DMS114 treated with DMSO at 0.1 percent for 48 hours (cell line): ENCODE measurements around the gene ACTA1.
"Not testable (repeated sequence)": the region's sequence is repeated elsewhere in the genome, so short reads cannot be mapped to it uniquely, and the experiment has no call there.

Source experiments
- DNase-seq: peaks from one replicate; lab custom pipeline; 2025; ENCODE audit not compliant: unreplicated experiment; lab: John Stamatoyannopoulos, UW

ACTA1 gene

DNA sequence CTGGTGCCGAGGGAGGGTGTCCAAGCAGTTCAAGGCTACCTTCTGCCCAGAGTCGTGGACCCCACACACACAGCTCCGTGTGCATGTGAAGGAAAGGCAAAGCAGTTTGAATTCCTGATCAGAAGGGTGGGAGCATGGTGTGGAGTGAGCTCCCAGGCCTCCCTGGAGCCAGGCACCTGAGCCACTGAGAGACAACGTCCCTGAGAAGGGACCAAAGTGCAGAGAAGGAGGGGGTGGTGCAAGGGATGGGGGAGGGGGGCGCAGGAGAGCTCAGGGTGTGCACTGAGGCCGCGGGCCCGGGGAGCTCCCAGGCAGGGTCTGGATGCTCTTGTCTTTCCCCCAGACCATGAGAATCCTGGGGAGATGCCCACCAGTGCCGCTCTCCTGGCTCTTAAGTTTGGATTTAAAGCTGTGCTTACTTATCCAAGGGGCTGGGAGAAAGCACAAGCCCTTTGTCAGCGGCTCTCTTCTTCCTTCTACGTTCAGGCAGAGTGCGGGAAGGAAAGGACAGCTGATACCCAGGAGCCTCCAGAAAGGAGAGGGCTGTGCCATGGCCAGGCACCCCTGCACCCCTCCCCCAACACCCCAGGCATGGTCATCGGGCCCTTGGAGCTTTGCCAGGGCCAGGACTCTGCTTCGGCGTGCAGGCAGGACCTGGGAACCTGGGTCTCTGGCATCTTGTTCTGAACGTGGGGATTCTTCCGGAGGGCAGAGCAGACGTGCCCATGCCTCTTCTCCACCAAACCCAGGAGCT is 24.1 kb downstream of the ACTA1 start:
- no peak for DNase-seq

DNA sequence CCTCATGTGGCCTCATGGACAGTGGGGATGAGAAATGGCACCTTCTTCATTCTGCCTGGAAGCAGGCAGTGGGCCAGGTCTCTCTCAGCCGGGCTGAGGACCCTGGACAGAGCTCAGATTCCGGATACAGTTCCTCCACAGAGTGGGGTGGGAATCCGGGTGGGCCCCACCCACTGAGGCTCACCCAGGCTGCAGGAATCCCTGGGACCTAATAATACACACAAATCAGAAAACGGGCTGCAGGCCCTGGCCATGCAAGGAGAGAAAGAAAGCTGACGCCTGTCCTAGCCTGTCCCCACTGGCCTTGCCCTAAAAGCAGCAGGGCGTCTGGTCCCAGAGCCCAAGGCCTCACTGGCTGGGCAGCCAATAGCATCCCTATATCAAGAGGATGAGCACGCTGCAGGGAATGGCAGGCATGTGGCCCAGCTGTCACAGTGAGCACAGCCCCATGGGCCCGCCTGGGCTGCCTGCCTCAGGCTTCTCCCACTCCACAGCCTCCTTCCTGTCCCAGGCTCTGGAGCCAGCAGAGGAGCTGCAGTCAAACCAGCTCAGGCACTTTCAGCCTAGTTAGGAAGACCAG is 25.3 kb downstream of the ACTA1 start:
- no peak for DNase-seq

DNA sequence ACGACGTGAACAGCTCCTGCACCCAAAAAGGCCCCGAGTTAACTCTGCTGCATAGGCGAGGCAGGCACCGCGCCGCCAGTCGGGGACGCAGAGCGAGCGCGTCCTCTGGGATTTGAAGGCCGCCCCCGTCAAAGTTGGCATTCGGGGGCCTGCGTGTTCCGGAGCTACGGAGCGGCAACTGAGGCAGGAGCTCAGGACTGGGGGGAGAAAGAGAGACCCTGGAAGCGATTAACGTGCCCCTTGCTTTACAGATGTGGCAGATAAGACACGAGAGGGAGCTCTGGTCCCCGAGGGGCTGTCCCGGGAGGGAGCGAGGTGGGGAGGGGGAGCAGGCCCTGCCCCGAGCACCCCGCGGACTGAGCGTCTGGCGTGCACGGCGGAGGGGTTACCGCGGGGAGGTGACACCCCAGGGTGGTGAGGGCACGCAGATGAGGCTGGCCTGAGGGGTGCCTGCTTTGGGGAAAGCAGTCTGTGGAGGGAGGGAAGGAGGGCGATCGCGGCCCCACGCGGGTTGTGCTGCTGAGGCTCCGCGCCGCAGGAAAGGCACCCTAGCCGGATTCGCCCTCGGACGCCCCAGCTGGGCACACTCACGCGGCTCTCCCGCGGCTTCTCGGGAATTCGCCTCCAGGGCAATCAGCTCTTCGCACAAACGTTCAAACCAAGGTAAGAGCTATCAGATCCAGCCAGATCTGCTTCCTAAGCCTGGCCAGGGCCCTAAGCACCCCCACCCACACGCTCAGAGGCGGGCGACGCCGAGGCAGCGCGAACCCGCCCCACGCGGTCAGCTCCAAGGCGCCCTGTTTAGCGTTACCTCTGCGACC is 26.5 kb downstream of the ACTA1 start:
- DNase-seq, result no peak

DNA sequence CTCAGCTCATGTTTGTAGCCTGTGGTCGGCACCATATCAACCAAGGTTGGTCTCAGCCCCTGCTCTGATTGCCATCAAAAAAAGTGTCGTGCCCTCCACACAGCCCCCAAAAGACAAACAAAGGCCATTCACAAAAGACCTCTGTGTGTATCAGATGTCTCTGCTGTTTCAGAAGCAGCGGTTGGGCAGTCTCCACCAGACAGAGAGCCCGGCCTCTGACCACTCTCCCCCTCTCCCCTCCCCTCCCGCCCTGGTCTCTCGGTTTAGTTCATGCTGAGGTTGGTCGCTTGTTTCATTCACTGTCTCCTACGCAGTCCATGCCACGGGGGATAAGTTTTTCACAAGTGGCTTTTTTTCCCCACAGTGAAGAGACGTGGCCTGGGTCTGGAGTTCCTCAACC is 27.1 kb downstream of the ACTA1 start:
- no peak for DNase-seq

GRCh38 chr1:229403573-229403972 is 30.3 kb downstream of the ACTA1 start:
- DNase-seq, result no peak

GRCh38 chr1:229402993-229403392 is 30.9 kb downstream of the ACTA1 start:
- no peak for DNase-seq

- DNase-seq, result not testable (repeated sequence)
Measured at GRCh38 chr1:229402329-229402728, 31.6 kb downstream of the ACTA1 start.

DNA sequence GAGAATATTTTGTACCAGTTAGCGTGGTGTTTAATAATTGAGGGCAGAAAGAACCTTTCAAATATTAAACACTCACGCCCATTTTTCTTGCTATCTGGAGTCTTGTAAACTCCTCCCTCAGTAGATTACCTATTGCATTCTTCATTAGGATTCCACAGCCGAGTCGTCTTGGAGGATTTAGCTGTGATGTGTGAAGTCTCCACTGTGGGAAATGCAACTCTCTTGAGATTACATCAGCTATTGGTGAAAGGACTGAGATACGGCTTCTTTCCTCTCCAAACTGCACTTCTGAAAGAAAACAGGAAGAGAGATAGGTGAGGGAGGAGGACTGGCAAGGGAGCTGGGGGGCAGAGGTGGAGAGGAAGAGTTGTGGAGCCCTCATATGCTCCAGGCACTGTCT is 36.1 kb downstream of the ACTA1 start:
- no peak for DNase-seq

DNA sequence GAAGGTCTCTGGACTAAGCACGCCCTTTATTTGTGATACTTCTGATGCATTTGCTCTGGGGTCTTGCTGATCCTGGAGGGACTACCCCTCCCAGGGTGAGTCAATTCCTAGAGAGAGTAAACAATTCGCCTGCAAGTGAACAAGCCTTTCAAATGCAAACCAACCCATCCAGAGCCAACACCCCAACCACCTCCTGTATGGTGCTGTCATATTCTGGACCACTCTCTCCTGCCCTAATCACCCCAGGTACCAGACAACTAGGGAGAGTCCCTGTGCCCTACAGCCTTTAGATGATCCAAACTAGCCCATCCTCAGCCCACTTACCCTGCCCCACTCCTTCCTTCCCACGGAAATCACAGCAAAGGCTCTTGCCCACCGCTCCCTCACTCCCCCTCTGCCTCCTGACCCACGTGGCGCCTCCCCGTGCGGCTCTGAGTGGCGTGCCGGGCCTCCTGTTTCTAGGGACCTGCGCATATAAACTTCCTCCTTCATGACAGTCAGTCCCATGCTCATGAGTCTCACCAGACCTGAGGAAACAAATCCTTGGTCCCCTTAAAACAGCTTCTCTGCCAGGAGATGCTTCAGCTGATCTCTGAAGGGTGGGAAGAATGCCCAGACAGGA is 37.2 kb downstream of the ACTA1 start:
- no peak for DNase-seq

DNA sequence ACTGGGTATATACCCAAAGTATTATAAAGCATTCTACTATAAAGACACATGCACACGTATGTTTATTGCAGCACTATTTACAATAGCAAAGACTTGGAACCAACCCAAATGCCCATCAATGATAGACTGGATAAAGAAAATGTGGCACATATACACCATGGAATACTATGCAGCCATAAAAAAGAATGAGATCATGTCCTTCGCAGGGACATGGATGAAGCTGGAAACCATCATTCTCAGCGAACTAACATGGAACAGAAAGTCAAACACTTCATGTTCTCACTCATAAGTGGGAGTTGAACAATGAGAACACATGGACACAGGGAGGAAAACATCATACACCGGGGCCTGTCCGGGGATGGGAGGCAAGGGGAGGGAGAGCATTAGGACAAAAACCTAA is 39.4 kb downstream of the ACTA1 start:
- DNase-seq, result not testable (repeated sequence)

DNA sequence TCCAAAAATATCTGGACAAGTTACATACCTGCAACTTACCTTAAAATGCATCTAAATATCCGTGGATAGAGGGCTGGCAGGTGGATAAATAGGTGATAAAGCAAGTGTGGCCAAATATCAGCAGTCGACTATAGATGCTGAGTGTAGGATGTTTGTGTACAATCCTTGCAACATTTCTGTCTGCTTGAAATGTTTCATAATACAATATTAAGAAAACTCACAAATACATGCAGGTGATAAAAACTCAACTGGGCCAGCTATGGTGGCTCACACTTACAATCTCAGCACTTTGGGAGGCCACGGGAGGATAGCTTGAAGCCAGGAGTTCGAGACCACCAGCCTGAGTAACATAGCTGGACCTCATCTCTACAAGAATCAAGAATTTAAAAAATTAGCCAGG is 41.0 kb downstream of the ACTA1 start:
- no peak for DNase-seq

DNA sequence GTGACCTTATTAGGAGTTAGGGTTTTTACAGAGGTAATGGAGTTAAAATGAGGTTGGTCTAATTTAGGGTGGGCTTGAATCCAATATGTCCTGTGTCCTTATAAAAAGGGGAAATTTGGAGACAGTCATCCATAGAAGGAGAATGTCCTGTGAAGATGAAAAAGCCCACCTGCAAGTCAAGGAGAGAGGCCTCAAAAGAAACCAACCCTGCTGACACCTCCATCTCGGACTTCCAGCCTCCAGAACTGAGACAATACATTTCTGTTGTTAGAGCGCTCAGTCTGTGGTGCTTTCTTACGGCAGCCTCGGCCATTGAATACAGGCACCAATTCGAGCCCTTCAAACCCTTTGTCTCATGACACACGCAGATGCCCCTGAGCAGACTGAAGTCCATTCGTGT is 43.8 kb downstream of the ACTA1 start:
- no peak for DNase-seq

GRCh38 chr1:229388897-229389580 is 44.9 kb downstream of the ACTA1 start:
- no peak for DNase-seq

DNA sequence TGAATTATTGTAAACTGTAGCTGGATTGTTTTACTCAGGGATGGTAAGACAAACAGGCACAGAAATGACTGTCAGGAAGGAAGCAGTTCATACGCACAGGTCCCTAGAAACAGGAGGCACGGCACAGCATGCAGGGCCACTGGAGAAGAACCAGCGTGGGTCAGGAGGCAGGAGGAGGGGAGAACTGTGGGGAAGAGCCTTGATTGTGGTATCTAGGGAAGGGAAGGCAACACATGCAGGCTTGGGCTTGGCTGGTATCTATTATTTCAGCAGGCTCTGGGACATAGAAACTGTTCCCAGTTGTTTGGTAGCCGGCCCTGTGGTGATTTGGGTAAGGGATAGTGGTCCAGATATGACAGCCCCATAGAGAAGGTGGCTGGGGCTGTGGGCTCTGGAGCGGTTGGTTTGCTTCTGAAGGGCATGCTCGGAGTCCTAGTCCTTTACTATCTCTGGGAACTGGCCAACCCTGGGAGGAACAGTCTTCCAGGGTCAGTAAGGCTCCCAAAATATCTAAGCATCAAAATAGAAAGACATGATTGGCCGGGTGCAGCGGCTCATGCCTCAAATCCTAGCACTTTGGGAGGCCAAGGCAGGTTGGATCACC is 47.9 kb downstream of the ACTA1 start:
- no peak for DNase-seq

- DNase-seq, result no peak
Measured at GRCh38 chr1:229384822-229385221, 49.1 kb downstream of the ACTA1 start.

GRCh38 chr1:229383961-229384360 is 49.9 kb downstream of the ACTA1 start:
- DNase-seq, result no peak

GRCh38 chr1:229383188-229383587 is 50.7 kb downstream of the ACTA1 start:
- DNase-seq, result no peak
